ENCODE data around the gene TRDN. TPM values are rescaled to one million over a fixed set of nuclear protein-coding genes. Genes with fewer than 3 reads are reported as not detected.

The TRDN gene
- total and polyA plus RNA-seq, 8 donors: 0.08 to 0.21 TPM; not detected in 6

GRCh38 chr6:123632641-123633040 lies 4.1 kb downstream of the TRDN start:
- intact Hi-C loops (cut with DNase I): no loop called here

GRCh38 chr6:123629258-123629941 lies 7.3 kb downstream of the TRDN start:
- H3K4me1 ChIP-seq: no peaks in the 10 kb centered on the region
- no peak overlapping the region for H3K4me3 ChIP-seq
- DNase-seq: no peak
- no peak for ATAC-seq
- H3K36me3 ChIP-seq: no peaks in the 10 kb centered on the region
- no peaks in the 10 kb centered on the region for H3K27me3 ChIP-seq
- WGBS, 2 donors: 36 to 47% methylated on average over 3 of the region's 3 CpGs
- FAIRE-seq: no peak
- intact Hi-C loops (cut with DNase I): no loop called here
- TF ChIP-seq CTCF (IDR thresholded peaks at IDR 0.05): no peak
- no peaks in the 10 kb centered on the region for H3K9me3 ChIP-seq
- no peak overlapping the region for H3K27ac ChIP-seq

More at GRCh38 chr6:123632641-123633040, 4.1 kb downstream of the TRDN start:
- DNase-seq (no peak), FAIRE-seq (no peak), ATAC-seq (no peak)
- Histone ChIP-seq H3K27ac (no peak overlapping the region), H3K27me3 (no peaks in the 10 kb centered on the region), H3K36me3 (no peaks in the 10 kb centered on the region), H3K9me3 (no peaks in the 10 kb centered on the region), H3K4me3 (no peak overlapping the region), H3K4me1 (no peaks in the 10 kb centered on the region)
- no peak for TF ChIP-seq CTCF (IDR thresholded peaks at IDR 0.05)
- 53 to 56% methylated on average over 4 of the region's 4 CpGs for WGBS, 2 donors

- Histone ChIP-seq H3K4me3 (no peak overlapping the region), H3K27ac (no peak overlapping the region), H3K9me3 (no peaks in the 10 kb centered on the region), H3K36me3 (no peaks in the 10 kb centered on the region), H3K4me1 (no peaks in the 10 kb centered on the region), H3K27me3 (no peaks in the 10 kb centered on the region)
- no peak for TF ChIP-seq CTCF (IDR thresholded peaks at IDR 0.05)
- intact Hi-C loops (cut with DNase I): no loop called here
- no peak for DNase-seq
- 76 to 88% methylated on average over 1 of the region's 1 CpG for WGBS, 2 donors
- FAIRE-seq: no peak
- ATAC-seq: no peak
Observed at GRCh38 chr6:123625696-123626095, 11.1 kb downstream of the TRDN start.

- 56 to 78% methylated on average over 1 of the region's 1 CpG for WGBS, 2 donors
- Histone ChIP-seq H3K4me1 (no peaks in the 10 kb centered on the region), H3K9me3 (no peaks in the 10 kb centered on the region), H3K27me3 (no peaks in the 10 kb centered on the region), H3K27ac (no peak overlapping the region), H3K36me3 (no peaks in the 10 kb centered on the region), H3K4me3 (no peak overlapping the region)
- DNase-seq (no peak), FAIRE-seq (no peak), ATAC-seq (no peak)
- no peak for TF ChIP-seq CTCF (IDR thresholded peaks at IDR 0.05)
- intact Hi-C loops (cut with DNase I): no loop called here
Observed at GRCh38 chr6:123622780-123623179, 14.0 kb downstream of the TRDN start.

GRCh38 chr6:123619156-123619555 lies 17.6 kb downstream of the TRDN start:
- Histone ChIP-seq H3K27me3 (no peaks in the 10 kb centered on the region), H3K9me3 (no peaks in the 10 kb centered on the region), H3K36me3 (no peaks in the 10 kb centered on the region), H3K4me1 (no peaks in the 10 kb centered on the region), H3K4me3 (no peak overlapping the region), H3K27ac (no peak overlapping the region)
- intact Hi-C loops (cut with DNase I): no loop called here
- no peak for FAIRE-seq
- TF ChIP-seq CTCF (IDR thresholded peaks at IDR 0.05): no peak
- ATAC-seq: no peak
- no peak for DNase-seq
